IMR-90 (cell line): ENCODE data around the gene ELFN2. TPM values are rescaled to one million over a fixed set of nuclear protein-coding genes. Genes with fewer than 3 reads are reported as not detected.

Experiments used
- ATAC-seq: fragments of 200-7000 bp; cut with Tn5 transposase; 2 replicates; pipeline ENCODE4 v1.9.1; 2020; ENCODE audit warnings: low read depth, mild to moderate bottlenecking, moderate library complexity
- BruUV-seq: library from RNA; stranded (reverse); fragments of 400-500 nt; replicated peaks from 2 replicates; lab custom pipeline; 2021; lab: Mats Ljungman, UMichigan
- CTCF ChIA-PET: fragments of 300-600 bp; formaldehyde crosslinking; extraction: SDS; loops from one replicate; lab custom pipeline; 2021; ENCODE audit warnings: antibody characterized with exemption; lab: Yijun Ruan, JAX
- POLR2A ChIA-PET: fragments of 300-600 bp; sonication (Branson Sonifier 250); formaldehyde crosslinking; loops from one replicate; lab custom pipeline; 2022; ENCODE audit warnings: antibody characterized with exemption; ENCODE audit not compliant: unreplicated experiment; lab: Charles Lee
- DNase-seq: peaks from one replicate; pipeline ENCODE4 v3.0.0; 2013
- H2AFZ ChIP-seq: replicated peaks from 2 replicates; pipeline ENCODE3; 2013; ENCODE audit warnings: low read length, mild to moderate bottlenecking; ENCODE audit not compliant: poor library complexity
- H2AK5ac ChIP-seq: 2 replicates; pipeline ENCODE4 v1.6.1; 2013; ENCODE audit warnings: low read depth, low read length, inconsistent platforms
- H2AK9ac ChIP-seq: replicated peaks from 2 replicates; pipeline ENCODE3; 2013; ENCODE audit warnings: mild to moderate bottlenecking, low read depth, low read length, moderate library complexity; ENCODE audit not compliant: poor library complexity
- H2BK120ac ChIP-seq: 2 replicates; pipeline ENCODE4 v1.6.1; 2013; ENCODE audit warnings: low read depth, low read length, inconsistent platforms
- H2BK15ac ChIP-seq: 3 replicates; pipeline ENCODE4 v1.6.1; 2013; ENCODE audit warnings: low read depth, low read length, inconsistent platforms
- H2BK20ac ChIP-seq: 2 replicates; pipeline ENCODE4 v1.6.1; 2013; ENCODE audit warnings: low read depth, mild to moderate bottlenecking, inconsistent platforms, low read length, moderate library complexity
- H2BK5ac ChIP-seq: 2 replicates; pipeline ENCODE4 v1.6.1; 2013; ENCODE audit warnings: mild to moderate bottlenecking, low read depth, low read length, inconsistent platforms; ENCODE audit not compliant: poor library complexity, severe bottlenecking
- H3K14ac ChIP-seq: replicated peaks from 2 replicates; pipeline ENCODE4 v1.6.1; 2013; ENCODE audit warnings: low read depth, low read length, inconsistent platforms
- H3K18ac ChIP-seq: 2 replicates; pipeline ENCODE4 v1.6.1; 2013; ENCODE audit warnings: low read depth, low read length, control low read depth
- H3K23ac ChIP-seq: 2 replicates; pipeline ENCODE4 v1.6.1; 2013; ENCODE audit warnings: low read depth, low read length, inconsistent platforms
- H3K27ac ChIP-seq: 2 replicates; pipeline ENCODE4 v1.5.1; 2013; ENCODE audit warnings: mild to moderate bottlenecking, control low read depth, low read length; ENCODE audit not compliant: insufficient read depth
- H3K27me3 ChIP-seq: 2 replicates; pipeline ENCODE4 v1.6.1; 2013; ENCODE audit warnings: low read length; ENCODE audit not compliant: control insufficient read depth, insufficient read depth
- H3K36me3 ChIP-seq: 2 replicates; pipeline ENCODE4 v1.6.1; 2013; ENCODE audit warnings: low read length, mixed read lengths; ENCODE audit not compliant: control insufficient read depth, insufficient read depth
- H3K4ac ChIP-seq: 2 replicates; pipeline ENCODE4 v1.6.1; 2013; ENCODE audit warnings: low read depth, low read length, inconsistent platforms
- H3K4me1 ChIP-seq: 2 replicates; pipeline ENCODE4 v1.6.1; 2013; ENCODE audit warnings: low read length, mixed read lengths; ENCODE audit not compliant: control insufficient read depth, insufficient read depth
- H3K4me2 ChIP-seq: 2 replicates; pipeline ENCODE4 v1.6.1; 2013; ENCODE audit warnings: low read depth, mild to moderate bottlenecking, control low read depth, low read length, moderate library complexity
- H3K4me3 ChIP-seq: 2 replicates; pipeline ENCODE4 v1.5.1; 2013; ENCODE audit warnings: low read depth, mild to moderate bottlenecking, control low read depth, low read length, moderate library complexity; ENCODE audit not compliant: insufficient read depth
- H3K56ac ChIP-seq: 2 replicates; pipeline ENCODE4 v1.6.1; 2013; ENCODE audit warnings: low read length, inconsistent platforms; ENCODE audit not compliant: insufficient read depth; ENCODE audit errors: extremely low read depth
- H3K79me1 ChIP-seq, 2 experiments: 2 replicates each; pipeline ENCODE4 v1.6.1; 2013; ENCODE audit warnings: low read length in 2 of 2, inconsistent platforms in 1 of 2, low read depth in 1 of 2
- H3K9ac ChIP-seq: 2 replicates; pipeline ENCODE4 v1.6.1; 2013; ENCODE audit warnings: low read depth, low read length, control low read depth
- H3K9me1 ChIP-seq: 2 replicates; pipeline ENCODE4 v1.6.1; 2013; ENCODE audit warnings: low read length, inconsistent platforms; ENCODE audit not compliant: insufficient read depth
- H3K9me3 ChIP-seq: 2 replicates; pipeline ENCODE4 v1.6.1; 2013; ENCODE audit warnings: low read length; ENCODE audit not compliant: control insufficient read depth, insufficient read depth
- H4K20me1 ChIP-seq: 2 replicates; pipeline ENCODE4 v1.6.1; 2013; ENCODE audit warnings: low read length, inconsistent platforms; ENCODE audit not compliant: insufficient read depth
- H4K5ac ChIP-seq: 2 replicates; pipeline ENCODE4 v1.6.1; 2013; ENCODE audit warnings: mild to moderate bottlenecking, low read depth, low read length, control low read depth
- H4K8ac ChIP-seq, 2 experiments: 2 replicates each; pipeline ENCODE4 v1.6.1; 2013; ENCODE audit warnings: low read depth in 2 of 2, low read length in 2 of 2, control low read depth in 1 of 2, inconsistent platforms in 1 of 2
- H4K91ac ChIP-seq: 2 replicates; pipeline ENCODE4 v1.6.1; 2013; ENCODE audit warnings: low read depth, low read length, inconsistent platforms; ENCODE audit not compliant: insufficient read depth
- CEBPB ChIP-seq: IDR thresholded peaks from 2 replicates; pipeline ENCODE4 v1.6.1; 2012; ENCODE audit warnings: low read depth, low read length, improper control_type of control experiment
- CTCF ChIP-seq: conservative IDR thresholded peaks from 2 replicates; pipeline ENCODE4 v1.5.1; 2012; ENCODE audit warnings: mild to moderate bottlenecking, low read depth, low read length, improper control_type of control experiment
- FOS ChIP-seq: fragments of 150-350 bp; IDR thresholded peaks from 2 replicates; pipeline ENCODE4 v1.6.1; 2016; ENCODE audit warnings: low read depth, low read length
- MAFK ChIP-seq: IDR thresholded peaks from 2 replicates; pipeline ENCODE4 v1.6.1; 2012; ENCODE audit warnings: low read depth, low read length, improper control_type of control experiment
- MAZ ChIP-seq: IDR thresholded peaks from 2 replicates; pipeline ENCODE4 v1.6.1; 2012; ENCODE audit warnings: low read depth, mild to moderate bottlenecking, low read length, improper control_type of control experiment, moderate library complexity, borderline replicate concordance
- MXI1 ChIP-seq: IDR thresholded peaks from 2 replicates; pipeline ENCODE4 v1.6.1; 2012; ENCODE audit warnings: low read depth, mild to moderate bottlenecking, low read length, moderate library complexity, borderline replicate concordance
- NFE2L2 ChIP-seq: fragments of 150-350 bp; IDR thresholded peaks from 2 replicates; pipeline ENCODE4 v1.6.1; 2016; ENCODE audit warnings: low read depth, mild to moderate bottlenecking, low read length
- POLR2A ChIP-seq: IDR thresholded peaks from 2 replicates; pipeline ENCODE4 v1.6.1; 2012; ENCODE audit warnings: mild to moderate bottlenecking, low read depth, low read length
- RAD21 ChIP-seq: IDR thresholded peaks from 2 replicates; pipeline ENCODE4 v1.6.1; 2012; ENCODE audit warnings: low read length, improper control_type of control experiment
- RCOR1 ChIP-seq: IDR thresholded peaks from 2 replicates; pipeline ENCODE4 v1.6.1; 2012; ENCODE audit warnings: mild to moderate bottlenecking, low read length, improper control_type of control experiment; ENCODE audit not compliant: insufficient replicate concordance
- RFX5 ChIP-seq: IDR thresholded peaks from 2 replicates; pipeline ENCODE4 v1.8.0; 2012; ENCODE audit warnings: low read depth, mild to moderate bottlenecking, low read length, moderate library complexity
- SMC3 ChIP-seq: fragments of 150-350 bp; IDR thresholded peaks from 2 replicates; pipeline ENCODE4 v1.6.1; 2016; ENCODE audit warnings: low read depth, mild to moderate bottlenecking, antibody characterized with exemption, low read length, moderate library complexity
- USF2 ChIP-seq: fragments of 150-350 bp; IDR thresholded peaks from 2 replicates; pipeline ENCODE4 v1.6.1; 2017; ENCODE audit warnings: mild to moderate bottlenecking, antibody characterized with exemption, low read length, low read depth
- WGBS, 2 experiments: methylation state at CpG; one replicate each; pipeline versions ENCODE4 v1.1.5 to v1.1.7; 2013; ENCODE audit warnings: missing lambda C conversion rate in 2 of 2; ENCODE audit not compliant: insufficient read length in 1 of 2; ENCODE audit errors: extremely low coverage in 2 of 2; 5-methylcytosine and 5-hydroxymethylcytosine counted together
- dilution Hi-C: fragments of 300-500 bp; cut with HindIII; formaldehyde crosslinking; loops from one replicate; pipeline ENCODE4 v1.14.3; 2018; ENCODE audit warnings: low sequenced_read_pairs; ENCODE audit not compliant: unreplicated experiment
- in situ Hi-C: fragments of 300-500 bp; cut with MboI; formaldehyde crosslinking; loops from 3 replicates; pipeline ENCODE4 v1.14.3; 2019; ENCODE audit warnings: low sequenced_read_pairs, inconsistent platforms, mixed read lengths
- intact Hi-C: fragments of 100-400 bp; cut with micrococcal nuclease; formaldehyde crosslinking; loops from 2 replicates; pipeline ENCODE4 v1.10.0; 2022
- polyA plus RNA-seq, 3 experiments: library from polyadenylated mRNA; depleted of rRNA; stranded (reverse); fragments of >200 nt; gene quantifications; 2 replicates each; pipeline ENCODE4 v1.2.3, GENCODE V29; 2012; ENCODE audit warnings: low replicate concordance in 1 of 3
- total RNA-seq: library from RNA; depleted of rRNA; stranded (reverse); fragments of >200 nt; gene quantifications from 2 replicates; pipeline ENCODE4 v1.2.3, GENCODE V29; 2012

Gene ELFN2
- total and polyA plus RNA-seq, 2 of the 4 experiments (the other 2 are of a cell fraction) = 0.72 to 5.0 TPM

GRCh38 chr22:37407856-37408255 is 19.4 kb downstream of the ELFN2 start:
- intact Hi-C loops (no loop called here), dilution Hi-C loops (no loop called here), in situ Hi-C loops (no loop called here)
- H2AK9ac ChIP-seq = no peak overlapping the region
- no TSS peak for BruUV-seq
- no peak overlapping the region for H2AFZ ChIP-seq
- H3K79me1 ChIP-seq = no peaks in the 10 kb centered on the region; a peak in 1 of 4 replicates
- H2BK20ac ChIP-seq = no peak overlapping the region
- H3K4me1 ChIP-seq = no peaks in the 10 kb centered on the region
- ATAC-seq (no peak), DNase-seq (no peak)
- H2BK5ac ChIP-seq = no peak overlapping the region
- H3K4me3 ChIP-seq = no peak overlapping the region
- no peak overlapping the region for H4K5ac ChIP-seq
- H3K9me3 ChIP-seq = no peaks in the 10 kb centered on the region
- no peak overlapping the region for H3K14ac ChIP-seq
- H3K4me2 ChIP-seq = no peak overlapping the region
- H4K91ac ChIP-seq = no peak overlapping the region
- no peak overlapping the region for H3K56ac ChIP-seq
- no peak overlapping the region for H2BK120ac ChIP-seq
- POLR2A ChIA-PET = interaction anchor here (0.6 kb wide), 1 partner anchor 11 kb away, joined by 3 read pairs; no protein-coding TSS in a partner anchor
- TF ChIP-seq MAZ (no peak), CTCF (no peak), MAFK (no peak), SMC3 (no peak), USF2 (no peak), NFE2L2 (no peak), POLR2A (no peak), RAD21 (no peak), FOS (no peak), RFX5 (no peak), RCOR1 (no peak), CEBPB (no peak), MXI1 (no peak)
- H3K27ac ChIP-seq = no peak overlapping the region
- H3K36me3 ChIP-seq = no peaks in the 10 kb centered on the region
- 30% methylated on average over 2 of the region's 8 CpGs; no CpG with 5 or more reads in 1 of the 2 experiments for WGBS, 2 experiments
- no peak overlapping the region for H3K23ac ChIP-seq
- no peaks in the 10 kb centered on the region for H3K9me1 ChIP-seq
- H4K20me1 ChIP-seq = peaks cover 8% of the 10 kb centered on the region
- no peak overlapping the region for H3K4ac ChIP-seq
- no peak overlapping the region for H3K9ac ChIP-seq
- H4K8ac ChIP-seq = no peak overlapping the region
- H2AK5ac ChIP-seq = no peak overlapping the region
- CTCF ChIA-PET = no interaction called here
- H3K18ac ChIP-seq = no peak overlapping the region
- no peaks in the 10 kb centered on the region; the same call in 1 of the 2 replicates for H3K27me3 ChIP-seq
- no peak overlapping the region for H2BK15ac ChIP-seq
